HG02678 (cell line): ENCODE measurements around the gene ARHGEF37.
A peak's percentile ranks its signal among the peaks of the same experiment; 100 is the strongest.

ENCODE experiments used
- ATAC-seq: cut with Tn5 transposase; IDR thresholded peaks from one replicate; pipeline ENCODE4 v1.9.1; 2021; ENCODE audit warnings: mild to moderate bottlenecking, moderate library complexity; ENCODE audit not compliant: unreplicated experiment

The ARHGEF37 gene

GRCh38 chr5:149598966-149599365, 17.7 kb downstream of the ARHGEF37 start:
- ATAC-seq = no peak

GRCh38 chr5:149599375-149599774, 18.1 kb downstream of the ARHGEF37 start:
- no peak for ATAC-seq

- ATAC-seq = no peak
Observed at GRCh38 chr5:149600932-149601331, 19.6 kb downstream of the ARHGEF37 start.

- no peak for ATAC-seq
Observed at GRCh38 chr5:149603210-149603609, 21.9 kb downstream of the ARHGEF37 start.

- ATAC-seq = no peak
Observed at GRCh38 chr5:149603920-149604319, 22.6 kb downstream of the ARHGEF37 start.

GRCh38 chr5:149604321-149604720, 23.0 kb downstream of the ARHGEF37 start:
- no peak for ATAC-seq

GRCh38 chr5:149605354-149605997, 24.2 kb downstream of the ARHGEF37 start:
- ATAC-seq = no peak

GRCh38 chr5:149605998-149606724, 24.9 kb downstream of the ARHGEF37 start:
- peak; percentile 92 for ATAC-seq

- ATAC-seq = no peak
Observed at GRCh38 chr5:149608936-149609545, 27.7 kb downstream of the ARHGEF37 start.

- ATAC-seq = no peak
Observed at GRCh38 chr5:149609640-149610219, 28.4 kb downstream of the ARHGEF37 start.

- ATAC-seq = no peak
Observed at GRCh38 chr5:149610589-149611255, 29.4 kb downstream of the ARHGEF37 start.

- no peak for ATAC-seq
Observed at GRCh38 chr5:149611326-149611725, 30.0 kb downstream of the ARHGEF37 start.

GRCh38 chr5:149614034-149614907, 33.0 kb downstream of the ARHGEF37 start:
- ATAC-seq = no peak

GRCh38 chr5:149615976-149616375, 34.7 kb downstream of the ARHGEF37 start:
- ATAC-seq = no peak

- peak; percentile 80 for ATAC-seq
Observed at GRCh38 chr5:149616727-149617285, 35.5 kb downstream of the ARHGEF37 start.

GRCh38 chr5:149617760-149618306, 36.5 kb downstream of the ARHGEF37 start:
- ATAC-seq = no peak

- no peak for ATAC-seq
Observed at GRCh38 chr5:149618581-149619248, 37.4 kb downstream of the ARHGEF37 start.

GRCh38 chr5:149621415-149622098, 40.3 kb downstream of the ARHGEF37 start:
- no peak for ATAC-seq
